GM19467 (cell line): ENCODE results near the gene ARHGDIB.

Experiments used
- ATAC-seq: cut with Tn5 transposase; IDR thresholded peaks from one replicate; pipeline ENCODE4 v1.9.1; 2021; ENCODE audit warnings: mild to moderate bottlenecking, moderate library complexity; ENCODE audit not compliant: unreplicated experiment

The ARHGDIB gene

DNA sequence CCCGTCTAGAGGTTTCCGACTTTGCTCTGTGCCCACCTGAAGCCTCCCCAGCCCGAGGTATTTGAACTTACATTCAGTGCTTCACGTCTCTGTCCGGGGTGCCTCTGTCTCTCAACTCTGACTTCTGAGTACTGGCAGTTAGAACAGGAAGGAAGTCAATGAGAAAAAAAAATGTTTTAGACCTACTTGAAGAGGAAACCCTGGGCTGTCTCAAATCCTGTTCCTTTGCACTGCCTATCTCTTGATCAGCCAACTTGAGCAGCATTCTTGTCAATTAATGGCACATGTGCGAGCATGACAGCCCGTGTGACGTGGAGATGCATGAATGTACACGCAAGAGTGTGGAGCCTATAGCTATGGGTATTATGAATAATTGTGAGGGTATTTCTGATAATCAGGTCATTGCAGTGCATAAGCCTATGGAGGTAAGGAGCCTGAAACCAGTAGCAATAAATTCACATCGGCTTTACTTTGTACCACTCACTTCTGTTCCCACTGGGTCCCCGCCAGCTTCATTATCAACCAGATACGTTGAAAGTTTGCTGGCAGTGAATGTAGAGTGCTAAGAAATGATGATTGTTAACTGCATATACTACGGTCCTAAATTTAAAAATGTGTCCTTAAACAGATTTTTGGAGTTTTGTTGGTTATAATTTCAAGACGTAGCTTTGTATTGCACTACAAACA lies at the start of gene ARHGDIB:
Gene ARHGDIB (minus strand): TSS at position 136 of the 687 bp plus-strand sequence. CDS start 10,889 bp downstream, outside the sequence.
- ATAC-seq, result peak; percentile 67

DNA sequence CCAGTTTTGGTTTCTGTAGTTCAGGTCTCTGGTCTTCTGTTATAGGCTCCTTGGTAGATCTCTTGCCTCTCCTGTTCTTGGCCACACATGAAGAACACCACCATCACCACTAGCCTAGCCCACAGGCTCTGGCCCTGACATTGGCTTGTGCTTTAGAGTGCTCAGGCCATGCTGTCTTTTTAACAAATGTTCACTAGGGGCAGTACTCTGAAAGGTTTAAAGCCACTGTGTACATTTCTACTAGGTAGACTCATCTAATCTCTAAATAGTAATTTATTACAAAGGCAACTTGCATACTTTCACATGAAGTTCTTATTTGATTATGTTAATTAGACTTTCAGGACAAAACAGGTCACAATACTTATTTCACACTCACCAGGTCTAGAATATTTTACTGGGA lies 49.8 kb upstream of the ARHGDIB start:
- ATAC-seq, result no peak

DNA sequence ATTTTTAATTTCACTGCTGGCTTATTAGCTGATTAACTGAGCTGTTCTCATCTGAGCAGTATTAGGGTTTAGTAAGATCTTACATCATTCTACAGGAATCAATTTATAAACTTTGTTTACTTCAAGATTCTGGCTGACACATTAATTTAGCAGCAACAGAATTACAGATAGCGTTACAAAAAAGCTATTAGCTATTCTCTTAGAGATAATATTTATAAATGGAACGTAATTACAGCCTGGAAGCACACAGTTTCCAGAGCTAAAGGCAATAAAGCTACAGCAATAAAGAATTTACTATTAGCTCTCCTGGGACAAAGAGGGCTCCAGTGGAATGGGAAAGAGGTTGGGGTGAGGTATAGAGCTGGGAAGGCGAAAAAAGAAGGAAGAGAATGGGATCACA lies 46.1 kb upstream of the ARHGDIB start:
- no peak for ATAC-seq

GRCh38 chr12:15005064-15005463 lies 43.7 kb upstream of the ARHGDIB start:
- ATAC-seq, result no peak

GRCh38 chr12:15004421-15004820 lies 43.0 kb upstream of the ARHGDIB start:
- no peak for ATAC-seq

GRCh38 chr12:15001733-15002382 lies 40.5 kb upstream of the ARHGDIB start:
- no peak for ATAC-seq

DNA sequence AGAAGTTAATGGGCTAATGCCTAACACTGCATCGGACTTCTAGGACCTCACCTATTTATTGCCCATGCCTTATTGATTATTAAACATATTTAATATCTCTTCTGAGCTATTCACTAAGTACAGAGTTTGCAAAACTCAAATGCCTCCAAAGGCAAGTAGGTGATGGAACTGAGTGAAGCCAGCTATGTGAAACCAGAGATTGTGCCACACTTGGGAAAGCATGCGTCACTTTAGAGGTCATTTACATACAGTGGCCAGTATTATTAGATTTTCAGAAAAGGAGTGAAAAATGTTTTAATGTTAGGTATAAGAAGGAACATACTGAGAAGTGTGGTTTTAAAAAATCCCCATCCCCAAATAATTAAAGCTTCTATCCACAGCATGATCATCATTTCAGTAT lies 39.2 kb upstream of the ARHGDIB start:
- ATAC-seq, result no peak

DNA sequence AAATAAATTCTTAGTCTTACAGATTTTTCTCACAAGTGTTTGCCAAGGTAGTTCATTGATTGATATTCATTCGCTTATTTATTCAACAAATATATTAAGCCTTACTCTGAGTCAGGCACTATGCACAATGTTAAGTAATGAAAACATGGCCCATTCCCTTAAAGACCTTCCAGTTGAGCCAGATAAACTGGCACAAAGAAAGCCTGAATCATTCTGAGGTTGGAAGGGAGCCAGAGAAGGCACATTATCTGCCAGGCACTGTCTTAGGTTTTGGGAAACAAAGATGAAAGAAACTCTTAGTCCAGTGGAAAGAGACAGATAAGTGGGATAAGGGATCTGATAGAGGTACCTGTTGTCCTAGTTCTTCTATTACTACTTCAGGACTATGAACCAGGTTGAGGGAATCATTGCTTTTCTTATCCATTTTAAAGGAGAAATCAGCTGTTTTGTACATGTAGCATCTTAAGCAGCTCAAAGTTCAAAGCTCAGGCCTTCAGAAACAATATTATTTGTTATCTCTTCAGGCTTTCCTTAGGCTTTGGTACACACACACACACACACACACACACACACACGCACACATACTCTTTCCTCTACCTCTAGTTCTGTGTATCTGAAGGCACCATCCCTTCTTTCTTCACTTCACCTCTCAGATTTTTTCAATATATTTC lies 38.4 kb upstream of the ARHGDIB start:
- ATAC-seq, result no peak

GRCh38 chr12:14999021-14999694 lies 37.8 kb upstream of the ARHGDIB start:
- no peak for ATAC-seq

DNA sequence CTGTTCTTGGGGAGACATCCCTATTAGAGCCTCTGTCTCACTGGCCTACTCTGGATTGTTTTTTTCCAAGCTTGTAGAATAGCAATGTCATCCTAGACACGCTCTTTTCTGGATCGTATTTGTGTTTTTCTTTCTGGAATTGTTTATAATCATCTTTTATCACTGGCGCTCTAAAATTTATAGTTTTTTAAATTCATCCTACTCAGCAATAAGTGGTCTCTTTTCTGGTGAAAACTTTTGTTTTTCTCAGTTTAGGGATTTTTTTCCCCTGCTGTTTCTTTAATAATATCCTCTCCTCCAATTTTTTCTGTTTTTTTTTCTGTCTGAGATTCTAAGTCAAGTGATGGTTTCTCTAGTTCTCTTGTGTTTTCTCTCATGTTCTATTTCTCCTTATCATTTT lies 36.6 kb upstream of the ARHGDIB start:
- ATAC-seq, result no peak

DNA sequence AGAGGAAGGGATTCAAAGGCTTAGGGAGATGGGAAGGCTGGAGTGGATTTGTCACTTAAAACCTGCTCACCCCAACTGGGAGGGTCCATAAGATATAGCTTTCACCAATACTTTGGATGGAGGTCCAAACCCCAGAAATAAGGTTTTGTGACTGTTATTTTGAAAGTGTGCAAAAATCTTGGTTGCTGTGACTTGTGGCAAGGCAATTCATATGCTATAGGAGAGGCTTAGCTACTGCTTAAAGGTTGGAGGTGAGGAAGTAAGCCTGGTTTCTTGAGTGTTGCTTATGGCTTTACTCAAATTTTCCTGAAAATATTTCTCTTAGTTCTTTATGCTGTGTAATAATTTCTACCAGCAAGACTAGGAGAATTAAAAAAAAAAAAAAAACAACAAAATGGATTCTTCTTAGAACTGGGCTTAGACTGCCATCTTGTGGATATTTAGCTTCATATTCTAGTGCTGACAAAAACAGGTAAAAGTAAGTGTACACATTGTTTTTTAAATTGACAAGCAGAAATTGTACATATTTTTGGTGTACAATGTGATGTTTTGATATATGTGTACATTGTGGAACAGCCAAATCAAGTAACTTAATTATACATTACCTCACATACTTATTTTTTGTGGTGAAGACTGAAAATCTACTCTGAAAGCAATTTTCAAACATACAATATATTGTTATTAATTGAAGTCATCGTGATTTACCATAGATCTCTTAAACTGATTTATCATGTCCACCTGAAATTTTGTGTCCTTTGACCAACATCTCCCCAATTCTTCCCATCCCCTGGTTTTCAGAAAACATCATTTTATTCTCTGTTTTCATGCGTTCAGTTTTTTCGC lies 34.4 kb upstream of the ARHGDIB start:
- ATAC-seq, result no peak

DNA sequence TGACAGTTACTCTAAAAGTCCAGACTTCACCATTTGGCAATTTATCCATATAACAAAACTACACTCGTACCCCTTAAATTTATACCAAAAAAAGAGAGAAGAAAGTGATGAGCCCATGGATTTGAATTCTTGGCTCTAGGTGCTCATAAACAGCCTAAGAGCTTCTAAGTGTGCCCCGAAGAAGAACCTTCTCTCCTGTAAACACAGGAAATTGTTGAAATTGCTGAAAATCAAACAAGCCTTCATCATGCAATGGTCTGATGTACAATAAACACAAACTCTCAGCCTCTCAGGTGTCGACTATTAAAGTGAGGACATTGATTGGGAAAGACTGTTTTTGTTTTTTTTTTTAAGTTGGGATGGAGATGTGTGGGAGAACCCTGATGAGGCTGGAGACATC lies 33.2 kb upstream of the ARHGDIB start:
- ATAC-seq, result no peak

GRCh38 chr12:14993537-14994266 lies 32.3 kb upstream of the ARHGDIB start:
- ATAC-seq, result no peak

GRCh38 chr12:14993117-14993516 lies 31.7 kb upstream of the ARHGDIB start:
- no peak for ATAC-seq

GRCh38 chr12:14992673-14993072 lies 31.3 kb upstream of the ARHGDIB start:
- no peak for ATAC-seq

GRCh38 chr12:14991069-14991468 lies 29.7 kb upstream of the ARHGDIB start:
- ATAC-seq, result no peak

DNA sequence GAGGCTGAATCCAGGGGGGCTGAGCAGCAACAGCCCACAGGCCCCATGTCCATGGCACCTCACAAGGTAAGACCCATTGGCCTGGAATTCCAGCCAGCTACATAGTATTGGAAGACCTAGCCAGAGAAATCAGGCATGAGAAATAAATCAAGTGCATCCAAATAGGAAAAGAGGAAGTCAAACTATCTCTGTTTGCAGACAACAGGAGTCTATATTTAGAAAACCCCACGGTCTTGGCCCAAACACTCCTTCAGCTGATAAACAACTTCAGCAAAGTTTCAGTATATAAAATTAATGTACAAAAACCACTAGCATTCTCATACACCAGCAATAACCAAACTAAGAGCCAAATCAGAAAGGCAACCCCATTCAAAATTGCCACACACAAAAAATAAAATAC lies 28.4 kb upstream of the ARHGDIB start:
- no peak for ATAC-seq

DNA sequence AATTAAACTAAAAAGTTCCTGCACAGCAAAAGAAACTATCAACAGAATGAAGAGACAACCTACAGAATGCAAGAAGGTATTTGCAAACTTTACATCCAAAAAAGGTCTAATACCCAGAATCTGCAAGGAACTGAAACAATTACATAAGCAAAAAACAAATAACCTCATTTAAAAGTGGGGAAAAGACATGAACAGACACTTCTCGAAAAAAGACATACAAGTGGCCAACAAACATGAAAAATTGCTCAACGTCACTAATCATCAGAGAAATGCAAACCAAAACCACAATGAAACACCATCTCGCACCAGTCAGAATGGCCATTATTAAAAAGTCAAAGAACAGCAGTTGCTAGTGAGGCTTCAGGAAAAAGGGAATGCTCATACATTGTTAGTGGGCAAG lies 26.6 kb upstream of the ARHGDIB start:
- ATAC-seq, result no peak

DNA sequence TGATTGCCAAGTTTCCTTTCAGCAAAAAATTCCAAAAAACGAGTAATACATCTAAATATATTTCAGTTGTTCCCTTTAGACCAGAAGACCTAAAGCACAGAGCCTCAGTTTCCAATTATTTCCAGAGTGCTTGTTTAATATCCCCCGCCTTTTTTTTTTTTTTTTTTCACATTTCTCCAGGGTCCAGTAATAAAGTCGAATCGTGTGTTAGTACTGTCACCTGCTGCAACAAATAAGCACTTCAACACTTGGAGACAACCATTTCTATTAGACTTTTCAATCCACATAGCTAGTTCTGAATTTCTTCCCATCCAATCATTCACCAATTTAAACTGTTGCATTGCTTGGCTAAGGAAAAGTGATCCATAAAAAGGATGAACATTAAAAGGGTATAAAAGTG lies 25.0 kb upstream of the ARHGDIB start:
- no peak for ATAC-seq

DNA sequence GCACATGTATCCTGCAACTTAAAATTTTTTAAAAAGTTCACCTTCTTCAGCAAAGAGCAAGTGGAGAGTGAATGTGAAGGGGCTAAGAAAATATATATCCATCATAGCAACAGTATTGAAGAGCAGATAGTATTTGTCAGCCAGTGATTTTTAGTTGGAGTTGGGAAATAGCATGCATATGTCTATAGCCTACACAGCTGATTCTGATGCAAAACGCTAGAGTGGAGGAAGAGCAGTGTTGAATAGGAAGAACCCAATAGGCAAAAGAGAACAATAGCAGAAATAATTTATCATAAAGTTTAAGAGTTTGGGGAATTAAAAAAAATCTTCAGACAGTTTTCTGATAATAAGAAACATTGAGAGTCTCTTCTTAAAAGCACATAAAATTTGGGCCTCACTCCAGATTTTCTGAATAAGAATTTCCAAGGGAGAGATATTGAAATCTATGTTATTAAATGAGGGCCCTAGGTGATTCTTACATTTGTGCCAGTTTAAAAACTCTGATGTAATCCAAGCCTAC lies 23.4 kb upstream of the ARHGDIB start:
- ATAC-seq, result no peak
